Mesenchymal stem cell (in vitro differentiated cells and primary cell): ENCODE data around the gene TMEM182.

ENCODE experiments used
- DNase-seq: peaks from one replicate; pipeline ENCODE4 v3.0.0-alpha.2; 2013
- H2AFZ ChIP-seq: one replicate; pipeline ENCODE4 v1.6.1; 2013; ENCODE audit warnings: low read depth, mild to moderate bottlenecking, control low read depth, inconsistent platforms, low read length, moderate library complexity
- H2AK5ac ChIP-seq: 2 replicates; pipeline ENCODE4 v1.6.1; 2013; ENCODE audit warnings: low read length, moderate library complexity, mild to moderate bottlenecking, inconsistent platforms; ENCODE audit not compliant: severe bottlenecking
- H2BK120ac ChIP-seq: one replicate; pipeline ENCODE4 v1.6.1; 2013; ENCODE audit warnings: low read depth, mild to moderate bottlenecking, inconsistent platforms, low read length, moderate library complexity
- H2BK12ac ChIP-seq, 2 experiments: one replicate each; pipeline ENCODE4 v1.6.1; 2013; ENCODE audit warnings: inconsistent platforms in 2 of 2, low read length in 2 of 2, mild to moderate bottlenecking in 2 of 2, moderate library complexity in 2 of 2, control low read depth in 1 of 2
- H2BK15ac ChIP-seq: one replicate; pipeline ENCODE4 v1.6.1; 2013; ENCODE audit warnings: mild to moderate bottlenecking, low read depth, inconsistent platforms; ENCODE audit not compliant: poor library complexity, severe bottlenecking
- H2BK5ac ChIP-seq: 2 replicates; pipeline ENCODE4 v1.6.1; 2013; ENCODE audit warnings: low read depth, mild to moderate bottlenecking, low read length, control low read depth, inconsistent platforms; ENCODE audit not compliant: poor library complexity, severe bottlenecking
- H3K14ac ChIP-seq, 2 experiments: one replicate each; pipeline ENCODE4 v1.6.1; 2013; ENCODE audit warnings: inconsistent platforms in 2 of 2, low read length in 2 of 2, control low read depth in 1 of 2, mild to moderate bottlenecking in 1 of 2, moderate library complexity in 1 of 2
- H3K18ac ChIP-seq, 2 experiments: one replicate each; pipeline ENCODE4 v1.6.1; 2013; ENCODE audit warnings: inconsistent platforms in 2 of 2, low read length in 2 of 2, control low read depth in 1 of 2, low read depth in 1 of 2, mild to moderate bottlenecking in 1 of 2
- H3K23ac ChIP-seq, 2 experiments: one replicate each; pipeline ENCODE4 v1.6.1; 2013; ENCODE audit warnings: inconsistent platforms in 2 of 2, low read length in 2 of 2, mild to moderate bottlenecking in 2 of 2, moderate library complexity in 2 of 2, control low read depth in 1 of 2
- H3K27ac ChIP-seq: 2 replicates; pipeline ENCODE4 v1.5.1; 2013; ENCODE audit warnings: mild to moderate bottlenecking, moderate library complexity, low read length, control low read depth, inconsistent platforms; ENCODE audit not compliant: poor library complexity, severe bottlenecking
- H3K27me3 ChIP-seq, 2 experiments: 2 replicates each; pipeline versions ENCODE4 v1.6.1 to v1.7.0; 2013; ENCODE audit warnings: low read length in 2 of 2, mild to moderate bottlenecking in 2 of 2, moderate library complexity in 2 of 2, control low read depth in 1 of 2, inconsistent platforms in 1 of 2; ENCODE audit not compliant: control insufficient read depth in 1 of 2, insufficient read depth in 1 of 2
- H3K36me3 ChIP-seq, 2 experiments: 2 replicates each; pipeline versions ENCODE4 v1.6.1 to v1.7.0; 2013; ENCODE audit warnings: low read length in 2 of 2, control low read depth in 1 of 2, inconsistent platforms in 1 of 2, low read depth in 1 of 2, mild to moderate bottlenecking in 1 of 2; ENCODE audit not compliant: insufficient read depth in 2 of 2, control insufficient read depth in 1 of 2
- H3K4ac ChIP-seq, 2 experiments: one replicate each; pipeline ENCODE4 v1.6.1; 2013; ENCODE audit warnings: inconsistent platforms in 2 of 2, low read length in 2 of 2, mild to moderate bottlenecking in 2 of 2, moderate library complexity in 2 of 2, control low read depth in 1 of 2, low read depth in 1 of 2
- H3K4me1 ChIP-seq: 2 replicates; pipeline ENCODE4 v1.6.1; 2013; ENCODE audit warnings: low read depth, low read length, control low read depth; ENCODE audit not compliant: control insufficient read depth, insufficient read depth
- H3K4me2 ChIP-seq: 2 replicates; pipeline ENCODE4 v1.6.1; 2013; ENCODE audit warnings: low read length, mild to moderate bottlenecking, inconsistent platforms; ENCODE audit not compliant: poor library complexity, severe bottlenecking
- H3K4me3 ChIP-seq, 2 experiments: 2 replicates each; pipeline versions ENCODE4 v1.5.1 to v1.7.0; 2013; ENCODE audit warnings: low read length in 2 of 2, mild to moderate bottlenecking in 2 of 2, control low read depth in 1 of 2, low read depth in 1 of 2; ENCODE audit not compliant: insufficient read depth in 1 of 2
- H3K79me1 ChIP-seq: replicated peaks from 2 replicates; pipeline ENCODE4 v1.6.1; 2013; ENCODE audit warnings: mild to moderate bottlenecking, control low read depth, low read length, inconsistent platforms; ENCODE audit not compliant: poor library complexity, severe bottlenecking
- H3K9ac ChIP-seq: 2 replicates; pipeline ENCODE4 v1.7.0; 2013; ENCODE audit warnings: mild to moderate bottlenecking, low read length, moderate library complexity
- H3K9me3 ChIP-seq: 2 replicates; pipeline ENCODE4 v1.7.0; 2013; ENCODE audit warnings: mild to moderate bottlenecking, low read length; ENCODE audit not compliant: control insufficient read depth
- H4K8ac ChIP-seq: one replicate; pipeline ENCODE4 v1.6.1; 2013; ENCODE audit warnings: inconsistent platforms, mild to moderate bottlenecking, low read length, moderate library complexity
- H4K91ac ChIP-seq: one replicate; pipeline ENCODE4 v1.6.1; 2013; ENCODE audit warnings: mild to moderate bottlenecking, low read length, inconsistent platforms
- WGBS: methylation state at CpG from one replicate; pipeline ENCODE4 v1.1.7; 2013; ENCODE audit warnings: mixed read lengths; 5-methylcytosine and 5-hydroxymethylcytosine counted together

The TMEM182 gene

GRCh38 chr2:102772659-102773058 is 10.8 kb downstream of the TMEM182 start:
- Histone ChIP-seq H2AK5ac (peak overlapping the region; percentile 73), H3K14ac (no peak overlapping the region), H2BK15ac (no peak overlapping the region), H3K79me1 (no peaks in the 10 kb centered on the region), H4K91ac (no peak overlapping the region), H3K23ac (no peak overlapping the region), H3K9ac (no peak overlapping the region), H2BK12ac (no peak overlapping the region), H3K9me3 (no peaks in the 10 kb centered on the region), H2BK5ac (no peak overlapping the region), H2BK120ac (no peak overlapping the region), H3K27ac (no peak overlapping the region), H3K4ac (no peak overlapping the region), H3K4me1 (peaks cover 5% of the 10 kb centered on the region), H3K4me3 (no peak overlapping the region), H3K36me3 (peaks cover 0 to 2% of the 10 kb centered on the region in 2 experiments), H2AFZ (no peak overlapping the region), H3K27me3 (no peaks in the 10 kb centered on the region), H3K4me2 (no peak overlapping the region), H4K8ac (no peak overlapping the region), H3K18ac (no peak overlapping the region)
- no CpG with 5 or more reads among the region's 3 CpGs for whole genome bisulfite sequencing
- no peak for DNase-seq

GRCh38 chr2:102773149-102773705 is 11.4 kb downstream of the TMEM182 start:
- no peak overlapping the region for H3K23ac ChIP-seq
- no peak overlapping the region for H3K18ac ChIP-seq
- no peaks in the 10 kb centered on the region for H3K79me1 ChIP-seq
- H3K9me3 ChIP-seq = no peaks in the 10 kb centered on the region
- H3K27me3 ChIP-seq = no peaks in the 10 kb centered on the region
- no peak overlapping the region for H3K27ac ChIP-seq
- no peak overlapping the region for H4K91ac ChIP-seq
- H3K4me1 ChIP-seq = peaks cover 5% of the 10 kb centered on the region
- H2AK5ac ChIP-seq = no peak overlapping the region
- H3K14ac ChIP-seq = no peak overlapping the region
- no peak overlapping the region for H2BK5ac ChIP-seq
- H2AFZ ChIP-seq = no peak overlapping the region
- no peak overlapping the region for H3K4ac ChIP-seq
- H3K4me2 ChIP-seq = no peak overlapping the region
- no peak overlapping the region for H2BK12ac ChIP-seq
- peaks cover 0 to 2% of the 10 kb centered on the region in 2 experiments for H3K36me3 ChIP-seq
- no peak for DNase-seq
- H2BK120ac ChIP-seq = no peak overlapping the region
- H2BK15ac ChIP-seq = no peak overlapping the region
- H3K4me3 ChIP-seq = no peak overlapping the region
- WGBS = 89% methylated on average over 4 of the region's 5 CpGs
- H3K9ac ChIP-seq = no peak overlapping the region
- H4K8ac ChIP-seq = no peak overlapping the region

GRCh38 chr2:102778260-102778659 is 16.4 kb downstream of the TMEM182 start:
- no peak for DNase-seq
- Histone ChIP-seq H3K36me3 (no peaks in the 10 kb centered on the region), H3K4ac (no peak overlapping the region), H3K4me3 (no peak overlapping the region), H2BK120ac (no peak overlapping the region), H3K9me3 (no peaks in the 10 kb centered on the region), H3K9ac (no peak overlapping the region), H3K23ac (no peak overlapping the region), H2BK5ac (no peak overlapping the region), H3K27me3 (no peaks in the 10 kb centered on the region), H3K14ac (no peak overlapping the region), H3K27ac (no peak overlapping the region), H4K8ac (no peak overlapping the region), H3K4me2 (no peak overlapping the region), H3K4me1 (peaks cover 1% of the 10 kb centered on the region), H3K79me1 (peaks cover 2% of the 10 kb centered on the region), H2AK5ac (no peak overlapping the region), H3K18ac (no peak overlapping the region), H4K91ac (no peak overlapping the region), H2BK15ac (no peak overlapping the region), H2AFZ (no peak overlapping the region), H2BK12ac (no peak overlapping the region)
- no CpG with 5 or more reads among the region's 1 CpG for WGBS

- H2AK5ac ChIP-seq = no peak overlapping the region
- H3K4me3 ChIP-seq = no peak overlapping the region
- H3K79me1 ChIP-seq = peaks cover 2% of the 10 kb centered on the region
- peaks cover 1% of the 10 kb centered on the region for H3K4me1 ChIP-seq
- no peak overlapping the region for H2BK12ac ChIP-seq
- H4K91ac ChIP-seq = no peak overlapping the region
- no peaks in the 10 kb centered on the region for H3K27me3 ChIP-seq
- no peak overlapping the region for H3K27ac ChIP-seq
- H4K8ac ChIP-seq = no peak overlapping the region
- H2BK120ac ChIP-seq = no peak overlapping the region
- no peak overlapping the region for H2AFZ ChIP-seq
- no peak overlapping the region for H3K4ac ChIP-seq
- H3K18ac ChIP-seq = no peak overlapping the region
- H3K4me2 ChIP-seq = no peak overlapping the region
- no peak overlapping the region for H2BK15ac ChIP-seq
- no peak overlapping the region for H3K23ac ChIP-seq
- H3K36me3 ChIP-seq = no peaks in the 10 kb centered on the region
- WGBS = 88% methylated on average over 1 of the region's 1 CpG
- H3K9me3 ChIP-seq = no peaks in the 10 kb centered on the region
- no peak for DNase-seq
- no peak overlapping the region for H2BK5ac ChIP-seq
- no peak overlapping the region for H3K9ac ChIP-seq
- no peak overlapping the region for H3K14ac ChIP-seq
Observed at GRCh38 chr2:102780467-102780866, 18.6 kb downstream of the TMEM182 start.
